ENCODE data around the gene SF1.
A peak's percentile ranks its signal among the peaks of the same experiment; 100 is the strongest.

The SF1 gene

DNA sequence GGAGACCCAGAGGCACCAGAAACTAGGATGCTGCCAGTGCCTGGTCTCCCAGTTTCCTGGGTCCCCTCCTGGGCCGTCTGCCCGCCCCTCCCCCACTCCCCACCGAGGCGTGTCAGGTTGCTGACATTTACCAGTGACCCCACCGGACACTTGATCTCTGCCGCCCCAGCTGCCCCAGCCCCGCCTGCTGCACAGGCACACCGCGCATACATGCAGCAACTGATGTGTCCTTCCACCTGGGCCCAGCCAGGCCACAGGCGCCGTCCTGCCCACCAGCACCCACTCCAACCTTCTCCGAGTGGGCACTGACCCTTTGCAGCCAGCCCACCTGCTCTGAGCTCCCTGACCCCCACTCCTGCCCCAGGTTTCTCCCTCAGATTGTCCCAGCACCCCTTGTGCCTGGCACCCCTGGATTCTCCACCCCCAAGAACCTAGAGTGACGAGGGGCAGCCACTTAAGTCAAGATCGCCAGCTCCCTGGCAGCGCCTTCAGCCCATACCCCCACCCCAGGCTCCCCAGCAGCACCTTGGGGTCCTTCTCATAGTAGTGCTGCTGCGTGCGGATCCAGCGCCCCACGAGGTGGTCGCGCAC, 19.1 kb downstream of the SF1 start:
- peak overlapping the region; percentile 75 for H3K9ac ChIP-seq (ENCODE audit: low read length)
- no peak overlapping the region for H2BK120ac ChIP-seq (ENCODE audit: low read depth, low read length)
- peaks cover 22 to 34% of the 10 kb centered on the region in 2 experiments for H3K36me3 ChIP-seq (ENCODE audit: control insufficient read depth in 1 of 2, insufficient read depth in 2 of 2, low read depth in 1 of 2, low read length in 2 of 2)
- no peak overlapping the region for H2BK12ac ChIP-seq (ENCODE audit: low read length in 2 of 2)
- peak overlapping the region in 1 of 2 experiments; percentile 62 for H3K4me3 ChIP-seq (ENCODE audit: insufficient read depth in 1 of 2, low read depth in 1 of 2, low read length in 2 of 2)
- H4K91ac ChIP-seq (ENCODE audit: low read length) = peak overlapping the region; percentile 19
- no peak overlapping the region for H3K4ac ChIP-seq (ENCODE audit: low read depth in 1 of 2, low read length in 2 of 2)
- peak overlapping the region; percentile 62 for H4K8ac ChIP-seq (ENCODE audit: low read length)
- H3K14ac ChIP-seq (ENCODE audit: low read length in 2 of 2) = no peak overlapping the region
- H2AFZ ChIP-seq (ENCODE audit: low read depth, low read length) = no peak overlapping the region
- H2BK15ac ChIP-seq (ENCODE audit: low read depth, poor library complexity, severe bottlenecking) = no peak overlapping the region
- no peaks in the 10 kb centered on the region for H3K27me3 ChIP-seq (ENCODE audit: control insufficient read depth in 1 of 2, insufficient read depth in 1 of 2, low read length in 2 of 2)
- H3K4me1 ChIP-seq (ENCODE audit: control insufficient read depth, insufficient read depth, low read depth, low read length) = peaks cover 50% of the 10 kb centered on the region
- no peak overlapping the region for H2AK5ac ChIP-seq (ENCODE audit: low read length, severe bottlenecking)
- no peak overlapping the region for H3K27ac ChIP-seq (ENCODE audit: low read length, poor library complexity, severe bottlenecking)
- no peak overlapping the region for H3K4me2 ChIP-seq (ENCODE audit: low read length, poor library complexity, severe bottlenecking)
- no peak overlapping the region for H3K23ac ChIP-seq (ENCODE audit: low read length in 2 of 2)
- WGBS = 68% methylated on average over 21 of the region's 21 CpGs
- peak overlapping the region in 1 of 2 experiments; percentile 25 for H3K18ac ChIP-seq (ENCODE audit: low read depth in 1 of 2, low read length in 2 of 2)
- no peak overlapping the region for H2BK5ac ChIP-seq (ENCODE audit: low read depth, low read length, poor library complexity, severe bottlenecking)
- H3K79me1 ChIP-seq (replicated peaks; ENCODE audit: low read length, poor library complexity, severe bottlenecking) = peaks cover 2% of the 10 kb centered on the region
- H3K9me3 ChIP-seq (ENCODE audit: control insufficient read depth, low read length) = no peaks in the 10 kb centered on the region
- no peak for DNase-seq

DNA sequence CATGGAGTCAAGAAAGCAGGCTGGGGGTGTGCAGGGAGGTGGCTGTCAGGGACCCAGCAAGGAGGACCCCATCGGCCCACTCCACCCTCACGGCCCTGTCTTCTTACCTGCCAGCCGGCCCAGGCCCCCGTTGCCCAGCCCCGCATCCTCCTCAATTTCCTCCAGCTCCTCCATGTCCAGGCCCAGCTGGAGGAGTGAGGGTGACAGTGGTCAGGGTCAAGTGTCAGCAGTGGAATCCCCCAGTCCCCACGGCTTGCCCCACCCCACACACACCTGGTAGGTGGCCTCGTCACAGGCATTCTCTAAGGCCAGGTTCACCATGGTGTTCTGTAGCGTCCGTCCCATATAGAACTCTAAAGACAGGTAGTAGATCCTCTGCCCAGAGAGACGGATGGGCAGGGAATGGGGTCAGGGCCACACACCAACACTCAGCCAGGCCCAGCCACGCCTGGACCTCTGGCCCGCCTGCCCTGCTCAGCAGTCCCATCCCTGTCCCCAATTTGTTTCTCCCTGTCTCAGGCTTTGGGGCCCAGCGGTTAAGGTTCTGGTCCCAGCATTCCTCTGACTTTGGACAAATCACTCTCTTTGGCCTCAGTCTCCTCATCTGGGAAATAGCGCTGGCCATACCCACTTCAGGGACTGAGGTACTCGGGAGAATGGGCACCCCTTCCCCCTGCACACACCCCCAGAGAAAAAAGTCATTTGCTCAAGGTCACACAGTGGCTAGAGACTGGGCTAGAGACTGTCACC, 19.8 kb downstream of the SF1 start:
- H2AK5ac ChIP-seq (ENCODE audit: low read length, severe bottlenecking) = no peak overlapping the region
- H3K27ac ChIP-seq (ENCODE audit: low read length, poor library complexity, severe bottlenecking) = no peak overlapping the region
- peaks cover 2% of the 10 kb centered on the region for H3K79me1 ChIP-seq (replicated peaks; ENCODE audit: low read length, poor library complexity, severe bottlenecking)
- H3K27me3 ChIP-seq (ENCODE audit: control insufficient read depth in 1 of 2, insufficient read depth in 1 of 2, low read length in 2 of 2) = no peaks in the 10 kb centered on the region
- H4K91ac ChIP-seq (ENCODE audit: low read length) = no peak overlapping the region
- no peak overlapping the region for H3K14ac ChIP-seq (ENCODE audit: low read length in 2 of 2)
- no peak overlapping the region for H2BK120ac ChIP-seq (ENCODE audit: low read depth, low read length)
- no peak overlapping the region for H2AFZ ChIP-seq (ENCODE audit: low read depth, low read length)
- 94% methylated on average over 11 of the region's 15 CpGs for WGBS
- H3K9me3 ChIP-seq (ENCODE audit: control insufficient read depth, low read length) = no peaks in the 10 kb centered on the region
- peaks cover 45% of the 10 kb centered on the region for H3K4me1 ChIP-seq (ENCODE audit: control insufficient read depth, insufficient read depth, low read depth, low read length)
- no peak overlapping the region for H4K8ac ChIP-seq (ENCODE audit: low read length)
- H2BK15ac ChIP-seq (ENCODE audit: low read depth, poor library complexity, severe bottlenecking) = no peak overlapping the region
- H3K23ac ChIP-seq (ENCODE audit: low read length in 2 of 2) = no peak overlapping the region
- H3K18ac ChIP-seq (ENCODE audit: low read depth in 1 of 2, low read length in 2 of 2) = no peak overlapping the region
- no peak overlapping the region for H3K4me2 ChIP-seq (ENCODE audit: low read length, poor library complexity, severe bottlenecking)
- no peak overlapping the region for H3K9ac ChIP-seq (ENCODE audit: low read length)
- H3K36me3 ChIP-seq (ENCODE audit: control insufficient read depth in 1 of 2, insufficient read depth in 2 of 2, low read depth in 1 of 2, low read length in 2 of 2) = peaks cover 15 to 27% of the 10 kb centered on the region in 2 experiments
- H2BK5ac ChIP-seq (ENCODE audit: low read depth, low read length, poor library complexity, severe bottlenecking) = no peak overlapping the region
- H3K4ac ChIP-seq (ENCODE audit: low read depth in 1 of 2, low read length in 2 of 2) = no peak overlapping the region
- H3K4me3 ChIP-seq (ENCODE audit: insufficient read depth in 1 of 2, low read depth in 1 of 2, low read length in 2 of 2) = no peak overlapping the region
- no peak for DNase-seq
- H2BK12ac ChIP-seq (ENCODE audit: low read length in 2 of 2) = no peak overlapping the region

DNA sequence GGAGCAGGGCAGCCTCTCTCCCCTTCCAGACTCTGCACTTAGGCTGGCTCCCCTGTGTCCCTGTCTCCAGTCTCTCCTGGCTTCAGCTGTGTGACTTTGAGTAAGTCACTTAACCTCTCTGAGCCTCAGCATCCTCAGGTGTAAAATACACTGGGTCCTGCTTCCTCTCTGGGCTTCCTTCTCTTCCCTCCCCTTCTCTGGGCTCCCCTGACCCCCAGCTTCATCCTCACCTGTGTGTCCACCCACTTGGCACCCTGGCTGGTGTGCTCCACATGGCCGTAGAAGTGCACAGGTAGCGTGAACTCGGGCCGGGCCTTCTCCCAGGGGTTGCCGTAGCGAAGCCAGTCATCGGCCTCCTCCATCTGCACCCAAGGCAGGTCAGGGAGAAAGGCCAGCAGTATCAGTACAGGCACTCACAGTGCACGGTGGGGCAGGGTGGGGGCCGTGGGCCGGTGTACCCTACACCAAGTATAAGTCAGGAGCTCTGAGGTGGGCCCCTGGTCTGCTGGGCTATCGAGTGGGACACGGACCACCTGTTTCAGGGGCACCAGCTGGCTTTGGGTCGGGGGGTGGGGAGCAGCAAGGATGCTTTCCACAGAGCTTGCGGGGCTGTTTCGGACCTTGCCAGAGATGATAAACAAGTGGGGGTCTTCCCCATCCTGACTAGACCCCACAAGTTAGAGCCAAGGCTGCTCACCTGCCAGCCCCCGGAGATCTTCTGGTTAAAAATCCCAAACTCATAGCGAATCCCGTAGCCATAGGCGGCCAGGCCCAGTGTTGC, 20.6 kb downstream of the SF1 start:
- Histone ChIP-seq H2AFZ (ENCODE audit: low read depth, low read length) (no peak overlapping the region), H3K18ac (ENCODE audit: low read depth in 1 of 2, low read length in 2 of 2) (no peak overlapping the region), H4K8ac (ENCODE audit: low read length) (no peak overlapping the region), H3K27ac (ENCODE audit: low read length, poor library complexity, severe bottlenecking) (no peak overlapping the region), H2BK12ac (ENCODE audit: low read length in 2 of 2) (no peak overlapping the region), H2BK5ac (ENCODE audit: low read depth, low read length, poor library complexity, severe bottlenecking) (no peak overlapping the region), H3K9me3 (ENCODE audit: control insufficient read depth, low read length) (no peaks in the 10 kb centered on the region), H3K4ac (ENCODE audit: low read depth in 1 of 2, low read length in 2 of 2) (no peak overlapping the region), H2BK120ac (ENCODE audit: low read depth, low read length) (no peak overlapping the region), H2BK15ac (ENCODE audit: low read depth, poor library complexity, severe bottlenecking) (no peak overlapping the region), H2AK5ac (ENCODE audit: low read length, severe bottlenecking) (no peak overlapping the region), H3K79me1 (replicated peaks; ENCODE audit: low read length, poor library complexity, severe bottlenecking) (peaks cover 2% of the 10 kb centered on the region), H3K27me3 (ENCODE audit: control insufficient read depth in 1 of 2, insufficient read depth in 1 of 2, low read length in 2 of 2) (no peaks in the 10 kb centered on the region), H3K4me2 (ENCODE audit: low read length, poor library complexity, severe bottlenecking) (no peak overlapping the region), H3K36me3 (ENCODE audit: control insufficient read depth in 1 of 2, insufficient read depth in 2 of 2, low read depth in 1 of 2, low read length in 2 of 2) (peaks cover 7 to 24% of the 10 kb centered on the region in 2 experiments), H3K14ac (ENCODE audit: low read length in 2 of 2) (no peak overlapping the region), H3K4me1 (ENCODE audit: control insufficient read depth, insufficient read depth, low read depth, low read length) (peaks cover 38% of the 10 kb centered on the region), H3K4me3 (ENCODE audit: insufficient read depth in 1 of 2, low read depth in 1 of 2, low read length in 2 of 2) (peak overlapping the region in 1 of 2 experiments; percentile 9), H4K91ac (ENCODE audit: low read length) (peak overlapping the region; percentile 0), H3K23ac (ENCODE audit: low read length in 2 of 2) (no peak overlapping the region), H3K9ac (ENCODE audit: low read length) (no peak overlapping the region)
- DNase-seq = no peak
- 90% methylated on average over 17 of the region's 19 CpGs for WGBS

All from mesenchymal stem cell (in vitro differentiated cells and primary cell).